Activated naive CD8-positive, alpha-beta T cell (primary cell): ENCODE results near the gene TNFAIP8L3.

Experiments
- H3K27ac Mint-ChIP-seq: one replicate; pipeline ENCODE4 v1.8.0; 2021; ENCODE audit warnings: mixed read lengths
- H3K27me3 Mint-ChIP-seq: one replicate; pipeline ENCODE4 v1.8.0; 2021; ENCODE audit warnings: mixed read lengths
- H3K36me3 Mint-ChIP-seq: one replicate; pipeline ENCODE4 v1.8.0; 2021; ENCODE audit warnings: mixed read lengths
- H3K4me1 Mint-ChIP-seq: one replicate; pipeline ENCODE4 v1.8.0; 2021; ENCODE audit warnings: low read depth, mixed read lengths
- H3K4me3 Mint-ChIP-seq: one replicate; pipeline ENCODE4 v1.8.0; 2021; ENCODE audit warnings: mild to moderate bottlenecking, mixed read lengths
- H3K9me3 Mint-ChIP-seq: one replicate; pipeline ENCODE4 v1.8.0; 2021; ENCODE audit warnings: low read depth, mixed read lengths

The TNFAIP8L3 gene

DNA sequence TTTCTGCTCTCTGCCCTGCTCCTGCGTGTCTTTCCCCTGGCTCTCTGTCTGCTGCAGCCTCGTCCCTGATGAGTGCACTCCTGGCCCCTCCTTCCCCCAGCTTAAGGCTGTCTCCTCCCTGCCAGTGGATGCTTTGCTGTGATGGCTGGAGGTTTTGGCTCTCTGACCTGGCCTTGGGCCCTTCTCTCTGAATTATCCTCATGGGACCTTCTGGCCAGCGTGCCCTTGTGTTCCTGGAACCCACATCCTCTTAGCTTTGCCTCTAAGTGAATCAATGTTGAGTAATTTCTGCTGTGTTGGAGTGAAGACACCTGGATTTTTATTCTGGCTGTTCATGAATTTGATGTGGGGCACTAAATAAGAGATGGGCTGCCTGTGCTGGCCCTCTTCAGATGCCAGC lies 9.8 kb upstream of the TNFAIP8L3 start:
- H3K27ac Mint-ChIP-seq = no peak overlapping the region
- H3K9me3 Mint-ChIP-seq = no peaks in the 10 kb centered on the region
- no peaks in the 10 kb centered on the region for H3K4me1 Mint-ChIP-seq
- peaks cover 11% of the 10 kb centered on the region for H3K27me3 Mint-ChIP-seq
- no peaks in the 10 kb centered on the region for H3K36me3 Mint-ChIP-seq
- no peak overlapping the region for H3K4me3 Mint-ChIP-seq

GRCh38 chr15:51103330-51103729 lies 8.6 kb upstream of the TNFAIP8L3 start:
- no peaks in the 10 kb centered on the region for H3K9me3 Mint-ChIP-seq
- no peak overlapping the region for H3K4me3 Mint-ChIP-seq
- H3K27ac Mint-ChIP-seq = no peak overlapping the region
- no peaks in the 10 kb centered on the region for H3K4me1 Mint-ChIP-seq
- H3K36me3 Mint-ChIP-seq = no peaks in the 10 kb centered on the region
- peaks cover 13% of the 10 kb centered on the region for H3K27me3 Mint-ChIP-seq

DNA sequence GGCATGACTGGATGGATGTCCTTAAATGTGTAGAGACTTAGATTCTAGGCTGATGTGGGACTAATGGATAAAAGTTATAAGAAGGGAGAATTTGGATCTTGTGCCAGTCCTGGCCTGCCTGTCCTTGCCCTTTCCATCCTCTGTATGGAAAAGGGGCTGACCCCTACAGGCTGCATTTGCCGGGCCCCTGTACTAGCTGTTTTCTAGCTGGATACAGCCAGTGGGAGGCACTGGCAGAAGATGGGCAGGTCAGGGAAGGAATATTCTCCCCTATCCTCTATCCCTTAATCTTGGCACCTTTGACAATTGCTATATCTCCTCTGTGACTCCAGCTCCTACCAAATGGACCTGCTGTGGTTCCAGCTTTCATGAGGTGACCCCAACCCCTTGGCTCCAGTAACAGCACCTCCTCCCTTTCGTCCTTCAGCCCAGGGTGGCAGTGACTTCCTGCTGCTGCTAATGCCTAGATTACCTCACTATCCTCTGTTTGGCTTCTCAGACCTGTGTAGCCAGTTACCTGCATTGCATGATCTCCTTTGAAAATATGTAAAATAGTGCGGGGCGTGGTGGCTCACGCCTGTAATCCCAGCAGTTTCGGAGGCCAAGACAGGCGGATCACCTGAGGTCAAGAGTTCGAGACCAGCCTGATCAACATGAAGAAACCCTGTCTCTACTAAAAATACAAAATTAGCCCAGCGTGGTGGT lies 6.2 kb upstream of the TNFAIP8L3 start:
- Mint-ChIP-seq H3K27ac (no peak overlapping the region), H3K27me3 (peaks cover 24% of the 10 kb centered on the region), H3K9me3 (no peaks in the 10 kb centered on the region), H3K4me1 (peaks cover 3% of the 10 kb centered on the region), H3K4me3 (no peak overlapping the region), H3K36me3 (no peaks in the 10 kb centered on the region)

GRCh38 chr15:51099185-51099584 lies 4.5 kb upstream of the TNFAIP8L3 start:
- peaks cover 4% of the 10 kb centered on the region for H3K4me1 Mint-ChIP-seq
- H3K4me3 Mint-ChIP-seq = no peak overlapping the region
- peaks cover 27% of the 10 kb centered on the region for H3K27me3 Mint-ChIP-seq
- no peak overlapping the region for H3K27ac Mint-ChIP-seq
- H3K9me3 Mint-ChIP-seq = no peaks in the 10 kb centered on the region
- no peaks in the 10 kb centered on the region for H3K36me3 Mint-ChIP-seq

DNA sequence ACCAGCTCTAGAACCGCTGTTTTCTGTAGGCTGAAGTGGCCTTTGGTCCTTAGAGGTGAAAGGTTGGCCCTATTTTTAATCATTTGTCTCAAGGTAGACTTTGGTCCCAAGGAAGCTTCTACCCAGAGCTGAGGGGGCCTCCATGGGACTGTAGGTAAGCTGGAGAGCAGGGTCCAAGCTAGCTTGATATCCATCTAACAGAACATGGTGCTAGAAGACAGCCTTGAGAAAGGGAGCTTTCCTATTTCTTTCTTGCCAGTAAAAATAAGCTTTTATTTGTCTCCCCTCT lies 3.6 kb upstream of the TNFAIP8L3 start:
- H3K4me1 Mint-ChIP-seq = peaks cover 8% of the 10 kb centered on the region
- no peak overlapping the region for H3K4me3 Mint-ChIP-seq
- no peak overlapping the region for H3K27ac Mint-ChIP-seq
- no peaks in the 10 kb centered on the region for H3K36me3 Mint-ChIP-seq
- no peaks in the 10 kb centered on the region for H3K9me3 Mint-ChIP-seq
- H3K27me3 Mint-ChIP-seq = peaks cover 24% of the 10 kb centered on the region

GRCh38 chr15:51097553-51098330 lies 3.0 kb upstream of the TNFAIP8L3 start:
- Mint-ChIP-seq H3K27me3 (peaks cover 27% of the 10 kb centered on the region), H3K4me1 (peaks cover 8% of the 10 kb centered on the region), H3K36me3 (no peaks in the 10 kb centered on the region), H3K4me3 (no peak overlapping the region), H3K27ac (no peak overlapping the region), H3K9me3 (no peaks in the 10 kb centered on the region)

DNA sequence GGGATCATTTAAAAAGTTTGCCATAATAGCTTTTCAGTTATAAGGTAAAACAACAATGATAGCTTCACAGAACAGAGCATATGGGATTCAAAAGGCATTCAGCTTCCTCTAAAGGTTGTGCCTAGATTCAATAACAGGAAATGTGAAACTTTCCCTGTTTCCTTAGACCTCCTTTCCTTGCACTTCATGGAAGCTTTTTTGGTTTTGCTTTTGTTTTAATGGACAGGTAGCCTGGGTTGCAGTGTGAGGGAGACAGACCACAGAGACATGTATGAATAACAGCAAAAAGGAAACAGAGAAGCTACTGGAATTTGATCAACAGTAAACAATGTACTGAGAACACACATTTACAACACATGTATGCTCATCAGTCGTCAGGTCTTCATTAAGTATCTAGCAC lies 2.3 kb upstream of the TNFAIP8L3 start:
- Mint-ChIP-seq H3K36me3 (no peaks in the 10 kb centered on the region), H3K4me3 (no peak overlapping the region), H3K4me1 (peaks cover 8% of the 10 kb centered on the region), H3K27me3 (peaks cover 30% of the 10 kb centered on the region), H3K27ac (no peak overlapping the region), H3K9me3 (no peaks in the 10 kb centered on the region)

DNA sequence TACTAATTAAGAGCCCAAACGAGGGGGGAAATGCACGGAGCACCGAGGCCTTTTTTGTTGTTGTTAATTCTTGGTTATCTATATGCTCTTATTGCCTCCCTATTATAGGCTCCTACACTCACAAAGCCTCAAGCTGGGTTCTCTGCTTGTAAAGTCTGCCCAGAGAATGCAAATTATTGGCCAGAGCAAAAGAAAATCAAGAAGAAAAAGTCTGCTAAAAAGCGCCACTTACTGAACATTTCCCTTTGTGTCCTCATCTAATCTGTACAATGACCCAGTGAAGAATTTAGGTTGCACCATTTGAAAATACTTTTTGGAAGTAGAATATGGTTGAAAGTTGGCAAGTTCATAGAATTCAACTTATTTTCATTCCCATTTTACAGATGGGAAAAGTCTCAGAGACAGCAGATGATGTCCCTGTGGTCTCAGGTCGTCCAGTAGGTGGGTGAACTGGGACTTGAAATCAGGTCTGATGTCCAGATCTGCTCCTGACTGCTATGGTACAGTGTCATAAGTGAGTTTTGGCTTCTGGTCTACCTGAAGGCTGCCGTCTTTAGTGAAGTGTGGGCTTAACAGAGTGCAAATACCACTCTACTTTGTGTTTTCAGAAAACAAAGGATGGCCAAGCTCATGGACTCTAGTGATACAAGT lies 1.1 kb upstream of the TNFAIP8L3 start:
- peaks cover 8% of the 10 kb centered on the region for H3K4me1 Mint-ChIP-seq
- H3K4me3 Mint-ChIP-seq = no peak overlapping the region
- H3K27ac Mint-ChIP-seq = no peak overlapping the region
- peaks cover 40% of the 10 kb centered on the region for H3K27me3 Mint-ChIP-seq
- no peaks in the 10 kb centered on the region for H3K9me3 Mint-ChIP-seq
- no peaks in the 10 kb centered on the region for H3K36me3 Mint-ChIP-seq

- H3K9me3 Mint-ChIP-seq = no peaks in the 10 kb centered on the region
- no peaks in the 10 kb centered on the region for H3K36me3 Mint-ChIP-seq
- peaks cover 43% of the 10 kb centered on the region for H3K27me3 Mint-ChIP-seq
- peak overlapping the region; percentile 52 for H3K4me3 Mint-ChIP-seq
- H3K27ac Mint-ChIP-seq = no peak overlapping the region
- H3K4me1 Mint-ChIP-seq = peaks cover 8% of the 10 kb centered on the region
Measured at GRCh38 chr15:51093839-51094605, 684 bp downstream of the TNFAIP8L3 start.

- H3K36me3 Mint-ChIP-seq = no peaks in the 10 kb centered on the region
- no peak overlapping the region for H3K27ac Mint-ChIP-seq
- peaks cover 8% of the 10 kb centered on the region for H3K4me1 Mint-ChIP-seq
- no peaks in the 10 kb centered on the region for H3K9me3 Mint-ChIP-seq
- H3K27me3 Mint-ChIP-seq = peaks cover 45% of the 10 kb centered on the region
- H3K4me3 Mint-ChIP-seq = peak overlapping the region; percentile 52
Measured at GRCh38 chr15:51093488-51093838, 1.2 kb downstream of the TNFAIP8L3 start.

GRCh38 chr15:51092480-51093040 lies 2.1 kb downstream of the TNFAIP8L3 start:
- Mint-ChIP-seq H3K27ac (no peak overlapping the region), H3K4me1 (peaks cover 8% of the 10 kb centered on the region), H3K4me3 (no peak overlapping the region), H3K27me3 (peaks cover 45% of the 10 kb centered on the region), H3K9me3 (no peaks in the 10 kb centered on the region), H3K36me3 (no peaks in the 10 kb centered on the region)

DNA sequence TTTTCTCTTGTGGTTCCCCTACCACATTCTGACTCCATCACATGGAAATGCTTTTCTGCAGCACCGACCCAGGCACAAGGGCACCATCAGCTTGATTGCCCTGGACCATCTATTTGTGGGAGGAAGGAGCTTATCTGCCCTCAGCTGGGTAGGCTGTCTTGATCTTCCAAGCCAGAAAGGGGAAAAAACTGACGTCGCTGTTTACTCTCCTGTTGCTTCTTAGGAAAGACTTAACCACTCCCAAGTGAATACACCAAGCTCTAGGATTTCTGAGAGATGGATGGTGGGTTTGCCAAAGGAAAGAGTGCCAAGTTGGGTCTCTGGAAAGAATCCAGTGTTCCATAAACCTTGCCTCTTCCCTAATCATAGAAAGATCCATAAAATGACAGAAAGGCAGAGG lies 4.0 kb downstream of the TNFAIP8L3 start:
- H3K36me3 Mint-ChIP-seq = no peaks in the 10 kb centered on the region
- H3K9me3 Mint-ChIP-seq = no peaks in the 10 kb centered on the region
- H3K4me1 Mint-ChIP-seq = peaks cover 5% of the 10 kb centered on the region
- H3K27ac Mint-ChIP-seq = no peak overlapping the region
- peaks cover 36% of the 10 kb centered on the region for H3K27me3 Mint-ChIP-seq
- no peak overlapping the region for H3K4me3 Mint-ChIP-seq

DNA sequence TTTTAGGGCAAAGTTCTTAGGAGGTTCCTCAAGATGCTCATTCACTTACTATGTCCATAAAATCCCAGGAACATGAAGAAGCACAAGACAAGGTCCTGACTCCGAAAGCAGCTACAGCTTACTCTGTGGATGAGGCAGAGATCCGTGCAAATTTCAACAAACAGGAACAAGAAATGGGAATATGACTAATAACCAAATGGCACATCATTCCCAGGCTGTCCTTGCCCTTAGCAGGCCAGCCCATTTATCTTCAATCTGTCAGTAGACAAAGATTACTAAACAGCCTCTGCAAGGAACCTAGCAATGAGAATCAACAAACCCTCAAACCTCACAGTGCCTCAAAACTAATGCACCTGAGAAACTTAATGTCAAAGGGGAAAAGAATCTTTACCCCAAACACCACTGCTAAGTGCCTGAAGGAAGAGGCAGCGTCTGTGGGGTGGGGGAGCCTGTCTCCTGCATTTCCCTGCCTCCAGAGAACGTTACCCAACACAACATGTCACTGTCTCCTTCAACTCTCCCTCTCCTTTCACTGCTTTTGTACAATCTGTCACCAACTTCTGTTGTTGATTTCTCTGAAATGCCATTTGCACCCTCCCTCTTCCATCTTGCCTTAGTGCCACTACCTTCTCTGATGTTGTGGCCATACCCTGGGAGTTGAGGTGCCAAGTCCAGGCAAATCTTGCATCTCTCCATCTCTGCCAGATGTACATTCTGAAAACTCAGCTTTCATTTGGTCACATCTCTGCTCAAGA lies 4.8 kb downstream of the TNFAIP8L3 start:
- Mint-ChIP-seq H3K4me3 (no peak overlapping the region), H3K4me1 (peaks cover 4% of the 10 kb centered on the region), H3K36me3 (no peaks in the 10 kb centered on the region), H3K27ac (no peak overlapping the region), H3K9me3 (no peaks in the 10 kb centered on the region), H3K27me3 (peaks cover 34% of the 10 kb centered on the region)

DNA sequence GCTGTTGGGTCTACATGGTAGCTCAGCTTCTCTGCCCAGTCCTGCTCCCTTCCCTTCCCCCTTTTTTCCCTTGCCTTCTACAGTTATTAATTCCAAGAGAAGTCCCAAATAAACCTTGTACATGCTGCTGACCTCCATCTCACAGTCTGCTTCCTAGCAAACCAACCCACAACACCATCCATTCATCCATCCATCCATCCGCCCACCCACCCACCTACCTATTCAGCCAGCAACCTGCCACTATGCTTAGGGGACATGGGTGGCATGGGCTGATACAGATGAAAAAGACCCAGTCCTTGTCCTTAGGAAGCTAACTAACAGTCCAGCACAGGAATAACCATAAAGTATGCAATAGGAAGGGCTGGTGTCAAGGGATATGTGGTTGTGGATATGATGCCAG lies 5.7 kb downstream of the TNFAIP8L3 start:
- Mint-ChIP-seq H3K4me3 (no peak overlapping the region), H3K9me3 (no peaks in the 10 kb centered on the region), H3K4me1 (peaks cover 3% of the 10 kb centered on the region), H3K36me3 (no peaks in the 10 kb centered on the region), H3K27ac (no peak overlapping the region), H3K27me3 (peaks cover 34% of the 10 kb centered on the region)
